K562 (cell line): ENCODE measurements around the gene FASTK. TPM values are rescaled to one million over a fixed set of nuclear protein-coding genes. Genes with fewer than 3 reads are reported as not detected.

Experiments used
- HEY1 ChIP-seq: fragments of 250-450 bp; sonication (Bioruptor Pico); IDR thresholded peaks from 2 replicates; pipeline ENCODE4 v1.5.0; 2020; ENCODE audit warnings: mild to moderate bottlenecking, moderate library complexity, borderline replicate concordance
- NCOA6 ChIP-seq: fragments of 450-650 bp; IDR thresholded peaks from 2 replicates; pipeline ENCODE4 v1.6.1; 2017; ENCODE audit warnings: mild to moderate bottlenecking
- TSC22D4 ChIP-seq: fragments of 450-650 bp; IDR thresholded peaks from 2 replicates; pipeline ENCODE4 v1.6.1; 2016; ENCODE audit warnings: missing genetic modification characterization, missing biosample characterization, control low read depth
- ZKSCAN3 ChIP-seq: fragments of 250-450 bp; sonication (Bioruptor Pico); IDR thresholded peaks from 2 replicates; pipeline ENCODE4 v1.4.0; 2020
- ZNF41 ChIP-seq: fragments of 250-450 bp; sonication (Bioruptor Pico); conservative IDR thresholded peaks from 2 replicates; pipeline ENCODE4 v1.4.0; 2020; ENCODE audit warnings: mild to moderate bottlenecking
- ZNF584 ChIP-seq: fragments of 200-800 bp; sonication (Bioruptor generic); IDR thresholded peaks from 2 replicates; pipeline ENCODE4 v1.6.1; 2016; ENCODE audit warnings: low read depth, mild to moderate bottlenecking, missing genetic modification characterization, missing compliant biosample characterization
- polyA plus RNA-seq, 8 experiments: library from polyadenylated mRNA; depleted of rRNA in 4 of 8; stranded (reverse) in 5 of 8; unstranded in 3 of 8; fragments of >200 nt; fragmentation: Nextera tagmentation in 2 of 8; fragmentation: Illumina TruSeq in 1 of 8; extraction: Ambion mirVana in 2 of 8; extraction: Trizol in 1 of 8; gene quantifications; 2 replicates each; pipeline versions ENCODE4 v1.2.1 to v1.2.3, GENCODE V29; 2011 to 2014; ENCODE audit warnings: inconsistent platforms in 1 of 8, missing spikeins in 1 of 8
- total RNA-seq, 7 experiments: library from RNA; depleted of rRNA in 6 of 7; stranded (reverse); fragments of >200 nt in 6 of 7; fragmentation: Illumina TruSeq in 2 of 7; extraction: Trizol in 2 of 7; gene quantifications; 2 replicates each; pipeline versions ENCODE4 v1.2.1 to v1.2.3, GENCODE V29; 2011 to 2021; ENCODE audit warnings: low replicate concordance in 1 of 7
- TF ChIP-seq, protein P1 (sequence below): sonication (generic); formaldehyde crosslinking; IDR thresholded peaks from 2 replicates; pipeline ENCODE4 v1.4.0; 2020; ENCODE audit warnings: mild to moderate bottlenecking, missing genetic modification reagents
- TF ChIP-seq, protein P2 (sequence below): sonication (generic); formaldehyde crosslinking; IDR thresholded peaks from 2 replicates; pipeline ENCODE4 v1.9.0; 2022; ENCODE audit warnings: mild to moderate bottlenecking, missing genetic modification reagents
- TF ChIP-seq, protein P3 (sequence below): sonication (generic); formaldehyde crosslinking; IDR thresholded peaks from 2 replicates; pipeline ENCODE4 v1.8.0; 2022; ENCODE audit warnings: missing genetic modification reagents, mild to moderate bottlenecking, borderline replicate concordance
- TF ChIP-seq, protein P4 (sequence below): fragments of 450-650 bp; IDR thresholded peaks from 2 replicates; pipeline ENCODE4 v1.6.1; 2016; ENCODE audit warnings: antibody characterized with exemption
- TF ChIP-seq, protein P5 (sequence below), 2 experiments: fragments of 450-650 bp; conservative IDR thresholded peaks; 2 replicates each; pipeline ENCODE4 v1.6.1; 2017; ENCODE audit warnings: mild to moderate bottlenecking in 2 of 2, moderate library complexity in 2 of 2
- TF ChIP-seq, protein P6 (sequence below): fragments of 450-650 bp; formaldehyde crosslinking; IDR thresholded peaks from 2 replicates; pipeline ENCODE4 v1.4.0; 2020; ENCODE audit warnings: mild to moderate bottlenecking, moderate library complexity
- TF ChIP-seq, protein P7 (sequence below): fragments of 250-450 bp; sonication (Bioruptor Pico); IDR thresholded peaks from 2 replicates; pipeline ENCODE4 v1.6.1; 2021; ENCODE audit warnings: mild to moderate bottlenecking
- TF ChIP-seq, protein P8 (sequence below): fragments of 450-650 bp; formaldehyde crosslinking; IDR thresholded peaks from 2 replicates; pipeline ENCODE4 v1.4.0; 2020; ENCODE audit warnings: mild to moderate bottlenecking, moderate library complexity

The FASTK gene
- total and polyA plus RNA-seq, 9 of the 15 experiments (the other 6 are each of a cell fraction or from before 2014, with no cell fraction given) = 0.51 to 150 (median 48.2) TPM

DNA sequence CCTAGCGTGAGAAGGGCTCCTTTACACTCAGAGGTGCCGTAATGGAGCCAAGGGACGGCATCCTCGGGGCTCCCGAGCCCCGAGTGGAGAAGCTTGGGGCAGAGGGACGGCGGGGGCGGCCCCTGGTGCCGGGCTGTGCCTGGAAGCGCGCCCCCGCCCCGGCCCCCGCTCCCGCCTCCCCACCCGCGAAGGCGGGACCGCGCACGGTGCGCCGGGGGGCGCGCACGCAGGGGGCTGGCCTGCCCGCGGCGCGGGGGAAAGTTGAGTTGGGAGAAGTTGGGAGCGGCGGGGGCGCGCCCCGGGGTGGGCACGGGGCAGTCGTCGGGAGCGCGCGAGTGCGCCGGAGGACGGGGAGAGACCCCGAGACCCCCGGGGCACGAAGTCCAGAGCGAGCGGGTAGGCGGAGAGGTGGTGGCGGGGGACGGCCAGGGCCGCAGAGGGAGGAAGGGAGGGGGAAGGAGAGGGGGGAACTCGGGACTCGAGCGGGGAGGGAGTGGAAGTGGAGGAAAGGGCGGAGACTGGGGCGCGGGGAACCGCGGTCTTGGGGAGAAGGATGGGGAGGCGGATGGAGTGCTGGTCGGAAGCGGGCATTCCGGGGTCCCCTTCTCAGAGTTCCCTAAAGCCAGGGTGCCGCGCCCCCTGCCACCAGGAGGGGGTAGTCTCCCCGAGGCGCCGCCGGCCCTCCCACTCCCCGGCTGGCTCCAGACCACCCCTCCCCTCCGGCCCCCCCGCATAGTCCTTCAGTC lies 21.1 kb downstream of the FASTK start, which contains the start of gene SLC4A2 (continued):
- TF ChIP-seq, protein P1, sequence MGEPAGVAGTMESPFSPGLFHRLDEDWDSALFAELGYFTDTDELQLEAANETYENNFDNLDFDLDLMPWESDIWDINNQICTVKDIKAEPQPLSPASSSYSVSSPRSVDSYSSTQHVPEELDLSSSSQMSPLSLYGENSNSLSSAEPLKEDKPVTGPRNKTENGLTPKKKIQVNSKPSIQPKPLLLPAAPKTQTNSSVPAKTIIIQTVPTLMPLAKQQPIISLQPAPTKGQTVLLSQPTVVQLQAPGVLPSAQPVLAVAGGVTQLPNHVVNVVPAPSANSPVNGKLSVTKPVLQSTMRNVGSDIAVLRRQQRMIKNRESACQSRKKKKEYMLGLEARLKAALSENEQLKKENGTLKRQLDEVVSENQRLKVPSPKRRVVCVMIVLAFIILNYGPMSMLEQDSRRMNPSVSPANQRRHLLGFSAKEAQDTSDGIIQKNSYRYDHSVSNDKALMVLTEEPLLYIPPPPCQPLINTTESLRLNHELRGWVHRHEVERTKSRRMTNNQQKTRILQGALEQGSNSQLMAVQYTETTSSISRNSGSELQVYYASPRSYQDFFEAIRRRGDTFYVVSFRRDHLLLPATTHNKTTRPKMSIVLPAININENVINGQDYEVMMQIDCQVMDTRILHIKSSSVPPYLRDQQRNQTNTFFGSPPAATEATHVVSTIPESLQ = no peak; the same call in 1 of the 2 replicates
- TF ChIP-seq, protein P2, sequence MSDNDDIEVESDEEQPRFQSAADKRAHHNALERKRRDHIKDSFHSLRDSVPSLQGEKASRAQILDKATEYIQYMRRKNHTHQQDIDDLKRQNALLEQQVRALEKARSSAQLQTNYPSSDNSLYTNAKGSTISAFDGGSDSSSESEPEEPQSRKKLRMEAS (CRISPR knock-in tag) = no peak
- TF ChIP-seq, protein P3, sequence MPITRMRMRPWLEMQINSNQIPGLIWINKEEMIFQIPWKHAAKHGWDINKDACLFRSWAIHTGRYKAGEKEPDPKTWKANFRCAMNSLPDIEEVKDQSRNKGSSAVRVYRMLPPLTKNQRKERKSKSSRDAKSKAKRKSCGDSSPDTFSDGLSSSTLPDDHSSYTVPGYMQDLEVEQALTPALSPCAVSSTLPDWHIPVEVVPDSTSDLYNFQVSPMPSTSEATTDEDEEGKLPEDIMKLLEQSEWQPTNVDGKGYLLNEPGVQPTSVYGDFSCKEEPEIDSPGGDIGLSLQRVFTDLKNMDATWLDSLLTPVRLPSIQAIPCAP = no peak
- TF ChIP-seq, protein P4, sequence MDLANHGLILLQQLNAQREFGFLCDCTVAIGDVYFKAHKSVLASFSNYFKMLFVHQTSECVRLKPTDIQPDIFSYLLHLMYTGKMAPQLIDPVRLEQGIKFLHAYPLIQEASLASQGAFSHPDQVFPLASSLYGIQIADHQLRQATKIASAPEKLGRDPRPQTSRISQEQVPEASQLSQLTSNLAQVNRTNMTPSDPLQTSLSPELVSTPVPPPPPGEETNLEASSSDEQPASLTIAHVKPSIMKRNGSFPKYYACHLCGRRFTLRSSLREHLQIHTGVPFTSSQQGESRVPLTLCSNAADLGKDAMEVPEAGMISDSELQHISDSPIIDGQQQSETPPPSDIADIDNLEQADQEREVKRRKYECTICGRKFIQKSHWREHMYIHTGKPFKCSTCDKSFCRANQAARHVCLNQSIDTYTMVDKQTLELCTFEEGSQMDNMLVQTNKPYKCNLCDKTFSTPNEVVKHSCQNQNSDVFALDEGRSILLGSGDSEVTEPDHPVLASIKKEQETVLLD = peak; percentile 56
- TF ChIP-seq NCOA6 (no peak), ZNF584 (CRISPR knock-in tag) (peak; percentile 98), ZNF41 (CRISPR knock-in tag) (no peak), TSC22D4 (no peak), HEY1 (CRISPR knock-in tag) (no peak), ZKSCAN3 (no peak)
- TF ChIP-seq, protein P5, sequence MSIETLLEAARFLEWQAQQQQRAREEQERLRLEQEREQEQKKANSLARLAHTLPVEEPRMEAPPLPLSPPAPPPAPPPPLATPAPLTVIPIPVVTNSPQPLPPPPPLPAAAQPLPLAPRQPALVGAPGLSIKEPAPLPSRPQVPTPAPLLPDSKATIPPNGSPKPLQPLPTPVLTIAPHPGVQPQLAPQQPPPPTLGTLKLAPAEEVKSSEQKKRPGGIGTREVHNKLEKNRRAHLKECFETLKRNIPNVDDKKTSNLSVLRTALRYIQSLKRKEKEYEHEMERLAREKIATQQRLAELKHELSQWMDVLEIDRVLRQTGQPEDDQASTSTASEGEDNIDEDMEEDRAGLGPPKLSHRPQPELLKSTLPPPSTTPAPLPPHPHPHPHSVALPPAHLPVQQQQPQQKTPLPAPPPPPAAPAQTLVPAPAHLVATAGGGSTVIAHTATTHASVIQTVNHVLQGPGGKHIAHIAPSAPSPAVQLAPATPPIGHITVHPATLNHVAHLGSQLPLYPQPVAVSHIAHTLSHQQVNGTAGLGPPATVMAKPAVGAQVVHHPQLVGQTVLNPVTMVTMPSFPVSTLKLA (conservative IDR thresholded peaks at IDR 0.05) = no peak
- TF ChIP-seq, protein P6, sequence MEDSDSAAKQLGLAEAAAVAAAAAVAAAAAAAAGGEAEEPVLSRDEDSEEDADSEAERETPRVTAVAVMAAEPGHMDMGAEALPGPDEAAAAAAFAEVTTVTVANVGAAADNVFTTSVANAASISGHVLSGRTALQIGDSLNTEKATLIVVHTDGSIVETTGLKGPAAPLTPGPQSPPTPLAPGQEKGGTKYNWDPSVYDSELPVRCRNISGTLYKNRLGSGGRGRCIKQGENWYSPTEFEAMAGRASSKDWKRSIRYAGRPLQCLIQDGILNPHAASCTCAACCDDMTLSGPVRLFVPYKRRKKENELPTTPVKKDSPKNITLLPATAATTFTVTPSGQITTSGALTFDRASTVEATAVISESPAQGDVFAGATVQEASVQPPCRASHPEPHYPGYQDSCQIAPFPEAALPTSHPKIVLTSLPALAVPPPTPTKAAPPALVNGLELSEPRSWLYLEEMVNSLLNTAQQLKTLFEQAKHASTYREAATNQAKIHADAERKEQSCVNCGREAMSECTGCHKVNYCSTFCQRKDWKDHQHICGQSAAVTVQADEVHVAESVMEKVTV (CRISPR knock-in tag) = no peak
- TF ChIP-seq, protein P7, sequence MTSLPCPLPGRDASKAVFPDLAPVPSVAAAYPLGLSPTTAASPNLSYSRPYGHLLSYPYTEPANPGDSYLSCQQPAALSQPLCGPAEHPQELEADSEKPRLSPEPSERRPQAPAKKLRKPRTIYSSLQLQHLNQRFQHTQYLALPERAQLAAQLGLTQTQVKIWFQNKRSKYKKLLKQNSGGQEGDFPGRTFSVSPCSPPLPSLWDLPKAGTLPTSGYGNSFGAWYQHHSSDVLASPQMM (CRISPR knock-in tag) = no peak
- TF ChIP-seq, protein P8, sequence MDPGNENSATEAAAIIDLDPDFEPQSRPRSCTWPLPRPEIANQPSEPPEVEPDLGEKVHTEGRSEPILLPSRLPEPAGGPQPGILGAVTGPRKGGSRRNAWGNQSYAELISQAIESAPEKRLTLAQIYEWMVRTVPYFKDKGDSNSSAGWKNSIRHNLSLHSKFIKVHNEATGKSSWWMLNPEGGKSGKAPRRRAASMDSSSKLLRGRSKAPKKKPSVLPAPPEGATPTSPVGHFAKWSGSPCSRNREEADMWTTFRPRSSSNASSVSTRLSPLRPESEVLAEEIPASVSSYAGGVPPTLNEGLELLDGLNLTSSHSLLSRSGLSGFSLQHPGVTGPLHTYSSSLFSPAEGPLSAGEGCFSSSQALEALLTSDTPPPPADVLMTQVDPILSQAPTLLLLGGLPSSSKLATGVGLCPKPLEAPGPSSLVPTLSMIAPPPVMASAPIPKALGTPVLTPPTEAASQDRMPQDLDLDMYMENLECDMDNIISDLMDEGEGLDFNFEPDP (CRISPR knock-in tag) = no peak
